ENCODE results near the gene MRPL55. TPM values are rescaled to one million over a fixed set of nuclear protein-coding genes. Genes with fewer than 3 reads are reported as not detected.
A peak's percentile ranks its signal among the peaks of the same experiment; 100 is the strongest.

The MRPL55 gene
- total and polyA plus RNA-seq, 4 donors: 37.2 to 90.4 (median 71.0) TPM

GRCh38 chr1:228074954-228075730 is 34.0 kb downstream of the MRPL55 start:
- Histone ChIP-seq H3K27ac (ENCODE audit: low read depth, low read length) (no peak overlapping the region), H3K27me3 (ENCODE audit: control insufficient read depth, insufficient read depth, low read length) (peaks cover 5% of the 10 kb centered on the region), H3K36me3 (ENCODE audit: control insufficient read depth, insufficient read depth, low read length) (no peaks in the 10 kb centered on the region), H3K9me3 (ENCODE audit: control insufficient read depth, insufficient read depth, low read length) (no peaks in the 10 kb centered on the region), H3K4me3 (ENCODE audit: low read depth, low read length) (no peak overlapping the region), H3K4me1 (ENCODE audit: control insufficient read depth, insufficient read depth, low read length) (peaks cover 8% of the 10 kb centered on the region)
- no peak for DNase-seq (ENCODE audit: low read depth in 4 of 6, low spot score in 6 of 6)
- 51% methylated on average over 12 of the region's 18 CpGs for WGBS (ENCODE audit: insufficient coverage)

- WGBS (ENCODE audit: insufficient coverage): 25% methylated on average over 10 of the region's 16 CpGs
- no peaks in the 10 kb centered on the region for H3K36me3 ChIP-seq (ENCODE audit: control insufficient read depth, insufficient read depth, low read length)
- no peak overlapping the region for H3K4me3 ChIP-seq (ENCODE audit: low read depth, low read length)
- peak in 1 of 6 donors; percentile 36 for DNase-seq (ENCODE audit: low read depth in 4 of 6, low spot score in 6 of 6)
- no peaks in the 10 kb centered on the region for H3K9me3 ChIP-seq (ENCODE audit: control insufficient read depth, insufficient read depth, low read length)
- no peak overlapping the region for H3K27ac ChIP-seq (ENCODE audit: low read depth, low read length)
- H3K27me3 ChIP-seq (ENCODE audit: control insufficient read depth, insufficient read depth, low read length): peaks cover 14% of the 10 kb centered on the region
- peaks cover 7% of the 10 kb centered on the region for H3K4me1 ChIP-seq (ENCODE audit: control insufficient read depth, insufficient read depth, low read length)
These were observed 35.1 kb downstream of the MRPL55 start for GRCh38 chr1:228073857-228074545.

GRCh38 chr1:228073061-228073856 is 35.8 kb downstream of the MRPL55 start:
- H3K27me3 ChIP-seq (ENCODE audit: control insufficient read depth, insufficient read depth, low read length): peaks cover 21% of the 10 kb centered on the region
- no peak overlapping the region for H3K4me3 ChIP-seq (ENCODE audit: low read depth, low read length)
- no peaks in the 10 kb centered on the region for H3K9me3 ChIP-seq (ENCODE audit: control insufficient read depth, insufficient read depth, low read length)
- H3K27ac ChIP-seq (ENCODE audit: low read depth, low read length): no peak overlapping the region
- WGBS (ENCODE audit: insufficient coverage): 68% methylated on average over 23 of the region's 23 CpGs
- H3K4me1 ChIP-seq (ENCODE audit: control insufficient read depth, insufficient read depth, low read length): peaks cover 7% of the 10 kb centered on the region
- no peak for DNase-seq (ENCODE audit: low read depth in 4 of 6, low spot score in 6 of 6)
- no peaks in the 10 kb centered on the region for H3K36me3 ChIP-seq (ENCODE audit: control insufficient read depth, insufficient read depth, low read length)

- no peak for DNase-seq (ENCODE audit: low read depth in 4 of 6, low spot score in 6 of 6)
- WGBS (ENCODE audit: insufficient coverage): 71% methylated on average over 5 of the region's 5 CpGs
- H3K27me3 ChIP-seq (ENCODE audit: control insufficient read depth, insufficient read depth, low read length): peaks cover 22% of the 10 kb centered on the region
These were observed 36.4 kb downstream of the MRPL55 start for GRCh38 chr1:228072658-228073043.

GRCh38 chr1:228071839-228072657 is 37.1 kb downstream of the MRPL55 start:
- no peaks in the 10 kb centered on the region for H3K36me3 ChIP-seq (ENCODE audit: control insufficient read depth, insufficient read depth, low read length)
- no peak overlapping the region for H3K4me3 ChIP-seq (ENCODE audit: low read depth, low read length)
- peaks cover 7% of the 10 kb centered on the region for H3K4me1 ChIP-seq (ENCODE audit: control insufficient read depth, insufficient read depth, low read length)
- DNase-seq (ENCODE audit: low read depth in 4 of 6, low spot score in 6 of 6): no peak
- no peak overlapping the region for H3K27ac ChIP-seq (ENCODE audit: low read depth, low read length)
- H3K27me3 ChIP-seq (ENCODE audit: control insufficient read depth, insufficient read depth, low read length): peaks cover 27% of the 10 kb centered on the region
- H3K9me3 ChIP-seq (ENCODE audit: control insufficient read depth, insufficient read depth, low read length): no peaks in the 10 kb centered on the region
- 75% methylated on average over 7 of the region's 7 CpGs for WGBS (ENCODE audit: insufficient coverage)

More at GRCh38 chr1:228072658-228073043, 36.4 kb downstream of the MRPL55 start:
- Histone ChIP-seq H3K9me3 (ENCODE audit: control insufficient read depth, insufficient read depth, low read length) (no peaks in the 10 kb centered on the region), H3K36me3 (ENCODE audit: control insufficient read depth, insufficient read depth, low read length) (no peaks in the 10 kb centered on the region), H3K27ac (ENCODE audit: low read depth, low read length) (no peak overlapping the region), H3K4me1 (ENCODE audit: control insufficient read depth, insufficient read depth, low read length) (peaks cover 7% of the 10 kb centered on the region), H3K4me3 (ENCODE audit: low read depth, low read length) (no peak overlapping the region)

GRCh38 chr1:228070851-228071250 is 38.2 kb downstream of the MRPL55 start:
- 69% methylated on average over 3 of the region's 3 CpGs for WGBS (ENCODE audit: insufficient coverage)
- peaks cover 33% of the 10 kb centered on the region for H3K27me3 ChIP-seq (ENCODE audit: control insufficient read depth, insufficient read depth, low read length)

GRCh38 chr1:228070173-228070572 is 38.9 kb downstream of the MRPL55 start:
- DNase-seq (ENCODE audit: low read depth in 4 of 6, low spot score in 6 of 6): no peak
- Histone ChIP-seq H3K9me3 (ENCODE audit: control insufficient read depth, insufficient read depth, low read length) (no peaks in the 10 kb centered on the region), H3K27ac (ENCODE audit: low read depth, low read length) (no peak overlapping the region), H3K4me1 (ENCODE audit: control insufficient read depth, insufficient read depth, low read length) (peaks cover 7% of the 10 kb centered on the region), H3K36me3 (ENCODE audit: control insufficient read depth, insufficient read depth, low read length) (no peaks in the 10 kb centered on the region), H3K27me3 (ENCODE audit: control insufficient read depth, insufficient read depth, low read length) (peaks cover 33% of the 10 kb centered on the region), H3K4me3 (ENCODE audit: low read depth, low read length) (no peak overlapping the region)
- WGBS (ENCODE audit: insufficient coverage): 45% methylated on average over 2 of the region's 2 CpGs

More at GRCh38 chr1:228070851-228071250, 38.2 kb downstream of the MRPL55 start:
- no peak overlapping the region for H3K27ac ChIP-seq (ENCODE audit: low read depth, low read length)
- no peaks in the 10 kb centered on the region for H3K36me3 ChIP-seq (ENCODE audit: control insufficient read depth, insufficient read depth, low read length)
- H3K9me3 ChIP-seq (ENCODE audit: control insufficient read depth, insufficient read depth, low read length): no peaks in the 10 kb centered on the region
- H3K4me3 ChIP-seq (ENCODE audit: low read depth, low read length): no peak overlapping the region
- H3K4me1 ChIP-seq (ENCODE audit: control insufficient read depth, insufficient read depth, low read length): peaks cover 7% of the 10 kb centered on the region
- DNase-seq (ENCODE audit: low read depth in 4 of 6, low spot score in 6 of 6): no peak

- Histone ChIP-seq H3K9me3 (ENCODE audit: control insufficient read depth, insufficient read depth, low read length) (no peaks in the 10 kb centered on the region), H3K27me3 (ENCODE audit: control insufficient read depth, insufficient read depth, low read length) (peaks cover 33% of the 10 kb centered on the region), H3K4me1 (ENCODE audit: control insufficient read depth, insufficient read depth, low read length) (peaks cover 2% of the 10 kb centered on the region), H3K27ac (ENCODE audit: low read depth, low read length) (no peak overlapping the region), H3K36me3 (ENCODE audit: control insufficient read depth, insufficient read depth, low read length) (no peaks in the 10 kb centered on the region), H3K4me3 (ENCODE audit: low read depth, low read length) (no peak overlapping the region)
- WGBS (ENCODE audit: insufficient coverage): 77% methylated on average over 7 of the region's 7 CpGs
- no peak for DNase-seq (ENCODE audit: low read depth in 4 of 6, low spot score in 6 of 6)
These were observed 40.7 kb downstream of the MRPL55 start for GRCh38 chr1:228068359-228068758.

Measured in spinal cord (tissue), 10 donors.